HS-5 (cell line): ENCODE measurements around the gene NNAT.
A peak's percentile ranks its signal among the peaks of the same experiment; 100 is the strongest.
"Not testable (repeated sequence)": the region's sequence is repeated elsewhere in the genome, so short reads cannot be mapped to it uniquely, and the experiment has no call there.

Experiments
- DNase-seq: peaks from one replicate; pipeline ENCODE4 v3.0.0-alpha.2; 2012; ENCODE audit warnings: low read depth

The NNAT gene, protein sequence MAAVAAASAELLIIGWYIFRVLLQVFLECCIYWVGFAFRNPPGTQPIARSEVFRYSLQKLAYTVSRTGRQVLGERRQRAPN

DNA sequence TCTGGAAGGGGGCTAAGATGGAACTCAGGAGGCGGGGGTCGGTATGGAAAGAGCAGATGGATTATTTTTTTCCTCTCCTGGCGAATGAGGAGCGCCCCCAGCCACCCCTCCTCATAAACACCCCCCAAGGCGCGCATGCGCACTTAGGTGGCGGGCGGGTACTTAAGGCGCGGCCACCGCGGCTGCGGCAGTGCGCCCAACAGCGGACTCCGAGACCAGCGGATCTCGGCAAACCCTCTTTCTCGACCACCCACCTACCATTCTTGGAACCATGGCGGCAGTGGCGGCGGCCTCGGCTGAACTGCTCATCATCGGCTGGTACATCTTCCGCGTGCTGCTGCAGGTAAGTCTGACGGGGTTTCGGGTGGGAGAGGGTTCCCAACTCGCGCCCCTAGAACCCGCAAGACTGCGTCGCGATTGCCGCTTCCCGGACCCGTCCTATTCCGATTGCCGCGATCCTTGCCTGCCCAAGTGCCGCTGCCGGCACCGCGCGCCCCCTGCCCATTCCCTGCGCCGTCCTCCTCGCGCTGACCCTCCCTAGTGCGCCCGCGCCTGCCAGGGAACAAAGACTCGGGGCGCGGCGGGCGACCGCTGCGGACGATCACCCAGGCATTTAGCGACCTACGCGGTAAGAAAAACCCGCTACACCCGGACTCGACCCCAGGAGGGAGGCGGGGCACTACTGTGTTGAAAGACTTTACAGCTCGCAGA is at the start of gene NNAT:
Gene NNAT (plus strand): TSS at position 190 of the 711 bp plus-strand sequence. CDS start 82 bp downstream, at position 272.
- no peak for DNase-seq

DNA sequence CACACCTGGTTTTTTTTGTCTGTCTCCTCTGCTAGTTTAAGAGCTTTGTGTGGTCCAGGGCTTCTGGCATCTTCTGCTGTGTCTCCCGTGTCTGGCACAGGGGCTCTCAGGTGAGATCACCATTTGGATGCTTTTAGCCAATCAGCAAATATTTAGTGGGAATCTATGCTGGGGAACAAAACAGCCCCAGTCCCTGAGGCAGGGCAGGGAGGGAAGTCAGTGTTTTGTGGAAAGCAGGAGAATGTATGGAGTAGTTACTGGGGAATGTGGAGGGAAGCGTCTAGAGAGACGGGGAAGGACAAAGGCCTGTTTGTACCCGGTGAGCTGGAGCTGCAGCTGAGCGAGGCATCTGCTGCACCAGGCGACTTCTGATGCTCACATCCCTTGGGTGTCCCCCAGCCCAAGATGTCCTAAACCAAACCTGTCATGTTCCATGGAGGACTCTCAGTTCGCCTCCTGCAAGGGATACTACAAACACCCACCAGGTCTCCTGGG is 49.3 kb upstream of the NNAT start:
- no peak for DNase-seq

DNA sequence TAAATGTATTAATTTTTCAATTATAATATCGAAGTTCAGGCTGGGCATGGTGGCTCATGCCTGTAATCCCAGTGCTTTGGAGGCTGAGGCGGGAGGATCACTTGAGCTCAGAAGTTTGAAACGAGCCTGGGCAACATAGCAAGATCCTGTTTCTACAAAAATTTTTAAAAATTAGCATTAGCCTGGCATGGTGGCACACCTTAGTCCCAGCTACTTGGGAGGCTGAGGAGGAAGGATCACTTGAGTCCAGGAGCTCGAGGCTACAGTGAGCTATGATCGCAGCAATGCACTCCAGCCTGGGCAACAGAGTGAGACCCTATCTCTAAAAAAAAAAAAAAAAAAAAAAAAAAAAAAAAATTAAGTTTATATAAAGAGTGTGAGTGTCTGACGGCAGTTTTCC is 48.6 kb upstream of the NNAT start:
- not testable (repeated sequence) for DNase-seq

DNA sequence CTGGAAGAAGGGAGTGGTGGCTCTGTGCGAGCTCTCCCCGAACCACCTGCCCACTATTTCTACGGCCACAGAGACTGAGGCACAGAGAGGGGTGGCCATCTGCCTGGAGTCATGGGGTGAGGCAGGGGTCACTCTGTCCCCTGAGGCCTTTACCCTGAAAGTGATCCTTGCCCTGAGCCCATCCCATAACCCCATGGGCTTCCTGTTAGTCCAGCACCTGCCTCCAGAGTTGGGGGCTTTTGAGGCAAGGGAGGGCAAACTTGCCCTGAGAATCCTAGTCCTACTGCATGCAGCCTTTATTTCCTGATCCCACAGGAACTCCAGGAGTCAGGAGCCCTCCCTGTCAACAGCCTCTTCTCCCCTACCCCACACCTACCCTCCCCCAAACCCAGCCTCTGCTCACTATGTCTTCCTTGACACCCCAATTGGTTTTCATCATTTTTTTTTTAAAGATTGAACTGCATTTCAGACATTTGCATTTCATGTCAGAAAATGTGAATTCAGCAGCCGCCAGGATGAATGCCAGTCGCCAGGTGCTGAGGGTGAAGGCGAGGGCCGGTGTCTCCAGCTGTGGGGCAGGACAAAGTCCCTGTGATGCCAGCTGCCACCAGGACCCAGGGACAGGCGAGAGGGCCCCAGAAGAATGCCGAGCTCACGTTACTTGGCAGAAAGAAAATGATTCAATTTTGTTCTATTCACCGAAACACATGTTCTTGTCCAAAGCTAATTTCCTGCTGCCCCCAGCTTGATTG is 47.6 kb upstream of the NNAT start:
- no peak for DNase-seq

DNA sequence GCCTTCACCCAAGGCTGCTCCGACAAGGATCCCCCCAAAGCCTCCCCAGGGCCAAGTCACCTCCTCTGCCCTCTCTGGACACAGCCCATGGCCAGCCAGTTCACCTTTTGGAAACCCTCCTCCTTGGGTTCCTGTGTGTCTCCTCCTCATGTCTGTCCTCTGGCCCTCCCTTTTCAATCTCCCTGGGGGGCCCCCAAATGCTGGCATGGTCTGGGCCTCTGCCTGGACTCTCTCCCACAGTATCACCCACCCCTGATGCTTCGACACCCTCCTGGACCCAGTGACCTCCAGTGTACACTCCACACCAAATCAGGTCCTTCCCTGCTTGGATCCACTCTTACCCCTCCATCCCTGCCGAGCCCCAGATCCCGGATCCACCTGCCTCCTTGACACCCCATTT is 46.7 kb upstream of the NNAT start:
- no peak for DNase-seq

DNA sequence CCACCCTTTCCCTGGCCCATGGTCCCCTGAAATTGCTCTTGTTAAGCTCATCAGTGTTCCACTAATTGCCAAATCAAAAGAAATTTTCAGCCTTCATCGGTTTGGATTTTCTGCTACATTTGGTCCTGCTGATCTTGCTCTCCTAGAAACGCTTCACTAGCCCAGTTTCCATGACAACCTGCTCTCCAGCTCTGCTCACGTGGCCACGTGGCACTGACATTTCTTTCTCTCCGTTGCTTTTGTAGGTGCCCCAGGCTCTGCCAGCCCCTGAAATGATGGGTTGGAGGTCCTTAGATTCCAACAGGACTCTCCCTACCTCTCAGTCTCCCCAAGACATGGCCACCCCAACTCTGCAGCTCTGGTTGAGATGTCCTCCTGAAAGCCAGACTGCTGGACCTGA is 45.8 kb upstream of the NNAT start:
- no peak for DNase-seq

DNA sequence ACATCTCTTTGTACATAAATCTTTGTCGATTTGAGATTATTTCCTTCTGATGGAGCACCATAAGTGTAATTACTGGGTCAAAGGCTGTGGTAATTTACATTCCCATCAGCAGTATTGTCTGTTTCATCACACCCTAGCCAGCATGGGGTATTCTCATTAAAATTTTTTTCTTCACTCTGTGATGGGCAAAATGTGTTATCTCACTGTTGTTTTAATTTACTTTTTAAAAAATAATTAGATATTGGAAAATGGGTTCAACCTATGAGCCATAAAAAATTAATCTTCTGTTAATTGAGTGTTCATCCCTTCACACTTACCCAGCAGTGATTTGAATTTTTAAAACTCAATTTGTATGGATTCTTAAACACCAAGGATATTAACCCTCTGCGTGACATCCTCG is 44.0 kb upstream of the NNAT start:
- DNase-seq: no peak

DNA sequence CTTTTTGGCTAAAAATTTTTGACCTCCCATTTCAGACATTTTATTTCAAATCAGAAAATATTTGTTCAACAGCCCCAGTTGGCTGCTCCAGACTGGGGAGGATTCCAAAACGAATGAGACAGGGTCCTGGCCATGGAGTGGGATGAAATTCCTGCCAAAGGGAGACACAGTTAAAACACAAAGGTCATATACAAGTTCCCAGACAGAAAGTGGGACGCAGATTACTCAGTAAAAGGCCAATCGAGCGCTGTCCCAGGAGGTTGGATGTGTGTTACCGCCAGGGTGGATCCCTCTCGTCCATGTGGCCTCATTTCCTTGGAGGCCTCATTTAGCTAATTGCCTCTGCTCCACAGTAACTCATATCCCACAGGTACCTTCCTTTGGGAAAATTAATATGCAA is 41.8 kb upstream of the NNAT start:
- DNase-seq: no peak

DNA sequence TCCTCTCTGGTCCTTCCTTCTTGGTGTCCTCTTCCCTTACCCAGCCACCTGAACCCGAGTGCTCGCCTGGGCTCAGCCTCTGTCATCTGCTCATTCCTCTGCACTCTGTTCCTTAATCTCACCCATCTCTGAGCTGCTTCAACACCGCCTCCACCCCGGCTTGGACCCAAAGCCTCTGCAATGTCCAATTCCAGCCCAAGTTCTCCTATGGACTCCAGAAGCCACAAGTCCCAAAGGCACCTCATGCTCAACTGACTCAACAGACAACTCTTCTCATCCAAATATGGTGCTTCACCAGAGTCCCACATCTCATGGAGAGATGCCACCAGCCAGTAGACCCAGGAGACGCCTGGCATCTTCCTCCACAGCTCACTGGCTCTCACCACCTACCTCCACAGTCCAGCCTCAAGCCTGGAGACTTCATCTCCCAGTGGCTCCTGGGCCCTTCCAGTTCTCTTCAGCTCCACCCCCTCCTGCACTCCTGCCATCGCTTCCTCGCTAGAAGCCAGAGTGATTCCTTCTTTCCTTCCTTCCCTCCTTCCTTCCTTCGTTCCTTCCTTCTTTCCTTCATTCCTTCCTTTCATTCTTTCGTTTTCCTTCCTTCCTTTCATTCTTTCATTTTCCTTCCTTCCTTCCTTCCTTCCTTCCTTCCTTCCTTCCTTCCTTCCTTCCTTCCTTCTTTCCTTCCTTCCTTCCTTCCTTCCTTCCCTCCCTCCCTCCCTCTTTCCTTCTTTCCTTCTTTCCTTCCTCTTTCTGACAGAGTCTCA is 40.9 kb upstream of the NNAT start:
- no peak for DNase-seq

DNA sequence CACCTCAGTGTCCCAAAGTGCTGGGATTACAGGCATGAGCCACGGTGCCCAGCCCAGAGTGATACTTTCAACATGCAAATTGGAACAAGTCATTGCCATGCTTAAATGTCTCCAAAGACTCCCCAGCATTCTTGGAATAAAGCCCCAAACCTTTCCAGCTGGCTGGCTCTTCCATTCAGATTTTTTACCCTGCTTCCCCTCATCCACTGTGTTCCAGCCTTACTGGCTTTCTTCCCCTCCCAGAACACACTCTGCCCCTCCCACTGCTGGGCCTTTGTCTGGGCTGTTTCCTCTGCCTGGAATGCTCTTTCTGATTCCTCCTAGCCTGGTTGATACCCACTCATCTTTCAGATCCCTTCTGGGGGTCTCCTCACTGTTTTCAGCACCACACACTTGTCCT is 40.1 kb upstream of the NNAT start:
- DNase-seq: no peak

DNA sequence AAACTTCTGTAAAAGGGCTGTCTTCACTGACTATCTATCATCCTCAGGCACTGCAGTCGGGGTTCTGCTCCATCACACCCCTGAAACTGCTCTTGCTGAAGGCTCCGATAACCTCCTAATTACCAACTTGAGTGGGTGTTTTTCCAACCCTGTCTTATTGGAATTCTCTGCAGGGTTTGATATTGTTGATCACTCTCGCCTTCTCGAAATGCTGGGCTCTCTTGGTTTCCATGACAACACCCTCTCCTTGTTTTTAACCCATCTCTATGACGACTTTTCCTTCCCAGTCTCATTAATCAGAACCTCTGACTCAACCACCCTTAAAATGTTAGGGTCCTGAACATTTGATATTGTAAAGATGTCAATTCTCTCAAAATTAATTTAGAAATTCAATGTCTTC is 39.4 kb upstream of the NNAT start:
- DNase-seq: no peak

DNA sequence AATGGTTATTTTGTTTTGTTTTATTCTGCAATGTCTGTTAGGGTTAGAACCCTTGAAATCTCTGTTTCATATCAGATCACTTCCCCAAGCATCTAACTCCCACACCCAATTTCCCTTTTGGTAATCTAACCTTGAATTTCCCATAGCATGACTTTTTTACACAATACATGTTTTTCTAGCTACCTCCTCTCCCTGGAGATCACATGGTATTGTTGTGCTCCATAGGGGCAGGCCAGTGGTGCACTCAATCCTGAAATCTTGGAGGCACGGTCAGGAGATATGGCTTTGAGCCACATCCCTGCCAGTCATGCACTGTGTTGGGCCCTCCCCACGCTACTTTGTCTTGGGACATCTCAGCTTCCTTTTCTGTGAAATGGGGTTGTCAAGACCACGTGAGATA is 36.7 kb upstream of the NNAT start:
- DNase-seq: no peak

DNA sequence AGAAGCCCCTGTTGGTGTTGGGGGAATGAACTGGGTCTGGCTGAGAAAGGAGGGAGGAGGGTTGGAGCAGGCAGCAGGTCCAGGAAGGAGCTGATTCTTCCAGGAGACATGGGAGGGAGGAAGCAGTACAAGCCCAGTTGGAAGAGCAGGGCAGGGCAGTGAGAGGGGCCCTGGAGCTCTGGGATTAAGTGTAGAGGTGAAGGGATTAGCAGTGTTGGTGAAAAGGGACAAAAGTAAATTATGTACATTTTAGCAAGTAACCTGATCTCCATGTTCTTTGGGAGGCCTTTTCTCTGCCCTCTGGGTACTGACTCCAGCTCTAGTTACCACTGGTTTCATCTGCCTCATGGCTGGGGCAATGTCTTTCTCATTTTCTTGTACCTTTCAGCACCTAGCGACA is 34.8 kb upstream of the NNAT start:
- not testable (repeated sequence) for DNase-seq

DNA sequence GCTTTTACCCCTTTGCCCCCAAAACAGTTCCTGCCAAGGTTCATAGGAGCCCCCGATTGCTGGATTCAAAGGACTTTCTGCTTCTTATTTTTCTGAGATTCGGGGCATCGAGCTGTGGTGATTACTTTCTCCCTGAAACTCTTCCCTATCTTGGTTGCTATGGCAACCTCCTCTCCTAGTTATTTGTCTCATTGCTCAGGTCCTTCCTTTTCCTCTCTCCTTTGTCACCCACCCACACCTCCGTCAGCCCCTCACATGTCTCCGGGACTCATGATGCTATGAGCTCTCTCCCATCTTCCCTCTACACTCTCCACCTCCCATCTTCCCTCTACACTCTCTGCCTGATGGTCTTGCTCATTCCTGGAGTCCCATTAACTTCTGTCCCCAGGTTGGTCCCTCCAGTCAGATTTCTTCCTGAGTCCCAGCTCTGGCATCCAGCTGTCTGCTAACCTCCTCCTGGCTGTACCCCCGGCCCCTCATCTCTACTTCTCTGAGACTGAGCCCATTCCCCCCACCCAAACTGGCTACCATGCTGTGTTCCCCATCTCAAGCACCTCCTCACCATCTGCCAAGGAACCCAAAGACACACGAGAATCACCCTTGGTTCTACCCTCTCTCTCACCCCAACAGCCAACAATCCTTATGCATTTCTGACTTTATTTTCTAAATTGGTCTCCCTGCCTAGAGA is 30.2 kb upstream of the NNAT start:
- DNase-seq: no peak

DNA sequence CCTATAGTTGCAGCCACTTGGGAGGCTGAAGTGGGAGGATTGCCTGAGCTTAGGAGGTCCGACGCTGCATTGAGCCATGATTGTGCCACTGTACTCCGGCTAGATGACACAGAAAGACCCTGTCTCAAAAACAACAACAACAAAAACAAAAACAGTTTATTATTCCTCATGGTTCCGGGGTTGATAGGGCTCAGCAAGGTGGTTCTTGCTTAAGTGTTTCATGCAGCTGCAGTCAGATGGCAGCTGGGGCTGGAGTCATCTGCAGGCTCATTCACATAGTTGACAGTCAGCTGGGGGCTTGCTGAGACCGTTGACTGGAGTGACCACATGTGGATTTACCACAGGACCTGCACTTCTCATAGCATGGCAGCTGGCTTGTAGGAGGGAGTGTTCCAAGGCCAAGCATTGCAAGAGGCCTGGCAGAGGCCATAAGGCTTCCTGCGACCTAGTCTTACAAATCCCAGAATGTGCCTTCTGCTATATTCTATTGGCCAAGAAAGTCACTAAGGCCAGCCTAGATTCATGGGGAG is 28.9 kb upstream of the NNAT start:
- no peak for DNase-seq

DNA sequence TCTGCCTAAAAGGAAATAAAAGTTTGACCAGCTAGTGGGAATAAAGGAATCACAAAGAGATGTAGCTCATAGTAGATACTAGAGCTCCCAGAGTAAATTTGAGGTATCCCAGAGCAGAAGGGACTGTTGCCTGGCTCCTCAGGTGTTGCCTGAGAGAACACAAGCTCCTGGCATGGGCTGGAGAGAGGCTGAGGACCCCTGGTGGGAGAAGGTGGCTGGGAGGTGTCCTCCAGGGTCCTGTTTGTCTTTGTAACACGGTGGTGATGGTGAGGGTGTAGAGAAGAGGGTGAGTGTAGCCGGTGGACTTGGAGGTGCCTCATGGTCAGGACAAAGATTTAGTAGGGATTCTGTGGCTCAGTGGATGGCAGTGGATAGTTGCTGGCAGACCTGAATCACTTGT is 28.1 kb upstream of the NNAT start:
- no peak for DNase-seq

DNA sequence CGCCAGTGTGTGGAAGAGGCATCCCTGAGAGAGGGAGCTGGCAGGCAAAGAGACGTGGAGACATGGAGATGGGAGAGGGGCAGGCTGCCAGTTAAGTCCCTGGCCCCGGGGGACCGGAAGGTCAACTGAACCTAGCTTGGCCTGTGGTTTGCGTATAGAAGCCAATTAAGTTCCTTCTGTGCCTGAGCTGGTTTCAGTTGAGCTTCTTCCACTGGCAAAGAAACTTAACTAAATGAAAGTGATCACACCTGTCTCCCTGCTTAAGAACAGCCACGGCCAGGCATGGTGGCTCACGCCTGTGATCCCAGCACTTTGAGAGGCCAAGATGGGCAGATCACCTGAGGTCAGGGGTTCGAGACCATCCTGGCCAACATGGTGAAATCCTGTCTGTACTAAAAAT is 26.7 kb upstream of the NNAT start:
- DNase-seq: no peak

DNA sequence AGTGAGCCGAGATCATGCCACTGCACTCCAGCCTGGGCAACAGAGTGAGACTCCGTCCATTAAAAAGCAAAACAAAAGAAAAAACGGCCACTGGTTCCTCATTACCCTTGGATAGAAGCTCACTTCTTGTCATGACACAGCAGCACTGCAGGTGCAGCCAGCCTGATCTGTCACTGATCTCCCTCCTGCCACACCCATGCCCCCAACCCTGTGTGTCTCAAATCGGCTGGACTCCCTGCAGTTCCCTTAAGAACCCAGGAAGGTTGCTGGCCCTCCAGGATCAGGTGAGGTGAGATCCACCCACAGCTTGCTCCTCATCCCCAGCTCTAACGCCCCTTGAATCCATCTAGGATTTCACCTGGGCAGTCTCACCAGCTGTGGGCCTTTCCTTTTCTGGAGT is 26.3 kb upstream of the NNAT start:
- no peak for DNase-seq

DNA sequence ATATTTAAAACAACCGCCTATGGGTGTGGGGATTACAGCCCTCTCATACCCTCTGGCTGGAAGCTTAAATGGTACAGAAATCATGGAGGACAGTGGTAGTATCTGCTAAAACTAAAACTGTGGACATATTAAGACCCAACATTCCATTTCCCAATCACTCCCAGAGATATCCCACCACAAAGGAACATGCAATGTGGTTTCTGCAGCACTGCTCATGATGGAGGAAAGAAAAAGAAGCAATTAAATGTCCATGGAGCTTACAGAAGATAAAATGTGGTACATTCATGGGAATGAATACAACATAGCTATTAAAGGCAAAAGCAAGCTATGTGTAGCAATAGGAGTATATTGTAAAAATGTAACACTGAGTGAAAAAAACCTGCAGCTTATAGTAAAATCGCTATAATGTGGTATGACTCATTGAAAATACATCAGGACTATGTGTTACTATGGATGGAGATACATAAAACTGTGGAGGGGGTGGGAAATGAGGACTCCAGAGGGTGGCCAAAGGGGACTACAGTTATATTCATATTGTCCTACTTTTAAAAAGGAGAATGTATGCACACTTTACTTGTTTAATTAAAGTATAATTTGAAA is 22.9 kb upstream of the NNAT start:
- DNase-seq: peak; percentile 43

DNA sequence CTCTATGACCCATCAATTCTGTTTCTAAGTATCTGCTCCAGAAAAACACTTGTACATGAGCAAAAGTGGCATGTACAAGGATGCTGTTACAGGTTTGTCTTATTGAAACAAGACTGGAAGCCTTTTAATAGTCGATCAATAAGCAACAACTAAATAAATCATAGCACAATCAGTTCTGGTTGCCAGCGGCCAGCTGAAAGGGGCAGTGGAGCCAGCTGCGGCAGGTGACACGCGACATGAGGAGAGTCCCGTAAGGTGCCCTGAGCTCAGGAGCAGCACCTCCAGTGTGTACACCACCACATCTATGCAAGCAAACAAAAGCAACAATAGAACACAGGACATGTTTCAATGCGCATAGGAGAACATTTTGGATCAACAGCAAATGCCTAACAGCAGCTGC is 20.7 kb upstream of the NNAT start:
- DNase-seq: no peak

DNA sequence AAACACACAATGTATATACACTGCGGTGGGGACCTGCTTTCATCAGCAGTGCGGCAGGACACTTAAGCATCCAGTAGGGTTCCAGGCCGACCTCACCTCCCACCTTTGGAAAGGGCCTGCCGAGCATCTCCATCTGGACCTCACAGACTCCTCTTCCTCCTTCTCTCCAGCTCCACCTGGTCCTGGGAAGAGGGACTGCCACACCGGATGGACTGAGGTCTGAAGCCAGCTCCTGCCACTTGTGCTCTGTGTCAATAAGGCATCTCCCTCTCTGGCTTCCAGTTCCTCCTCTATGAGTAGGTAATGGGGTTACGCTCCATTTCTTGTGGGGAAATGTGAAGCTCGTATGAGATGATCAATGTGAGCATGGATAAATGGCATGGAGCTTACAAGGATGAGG is 19.1 kb upstream of the NNAT start:
- no peak for DNase-seq
